Lower leg skin (tissue), 3 donors: ENCODE data around the gene MAGOH.

Experiments used
- CTCF ChIP-seq, 3 donors: fragments of 450-650 bp; IDR thresholded peaks; one replicate each; pipeline ENCODE4 v1.5.1; 2016; ENCODE audit warnings: antibody characterized with exemption in 3 of 3, mild to moderate bottlenecking in 3 of 3, moderate library complexity in 2 of 3
- POLR2A ChIP-seq, 2 donors: fragments of 450-650 bp; IDR thresholded peaks; one replicate each; pipeline ENCODE4 v1.6.1; 2016 to 2017; ENCODE audit warnings: antibody characterized with exemption in 2 of 2, mild to moderate bottlenecking in 1 of 2, moderate library complexity in 1 of 2

DNA sequence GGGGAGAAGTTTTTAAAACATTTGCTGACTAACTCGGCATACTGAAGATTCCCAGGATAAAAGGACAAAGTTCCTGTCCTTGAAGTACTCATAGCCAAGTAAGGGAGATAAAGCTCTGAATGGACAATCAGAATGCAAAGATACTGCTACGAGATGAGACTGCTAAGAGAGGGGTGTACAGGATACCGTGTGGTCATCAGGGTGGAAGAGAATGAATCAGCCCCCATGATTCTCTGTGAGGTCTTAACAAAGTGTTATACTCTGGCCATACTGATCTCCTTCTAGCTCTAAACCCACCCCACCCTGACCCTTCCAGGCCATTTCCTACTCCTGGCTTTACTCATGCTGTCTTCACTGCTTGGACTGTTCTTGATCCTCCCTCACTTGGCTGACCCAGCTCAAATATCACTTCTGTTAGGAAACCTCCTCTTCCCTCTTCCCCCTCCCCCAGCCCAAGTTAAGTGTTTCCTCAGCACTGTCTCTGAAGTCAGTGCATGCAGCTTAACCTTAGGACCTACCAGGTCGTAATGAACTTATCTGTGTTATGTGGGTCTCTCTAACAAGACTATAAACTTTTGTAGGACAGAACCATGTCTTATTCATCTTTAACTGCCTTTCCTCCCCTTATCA is 15.8 kb upstream of the MAGOH start:
- TF ChIP-seq POLR2A (IDR thresholded peaks at IDR 0.05) (no peak), CTCF (IDR thresholded peaks at IDR 0.05) (no peak)
